AG09319 (cell line): Measurements from ENCODE around the gene CLOCK.
"Not testable (repeated sequence)": the region's sequence is repeated elsewhere in the genome, so short reads cannot be mapped to it uniquely, and the experiment has no call there.

ENCODE experiments used
- DNase-seq: peaks from one replicate; pipeline ENCODE4 v3.0.0-alpha.2; 2010; ENCODE audit warnings: low read depth; ENCODE audit errors: extremely low read depth
- TF ChIP-seq, protein P1 (sequence below): IDR thresholded peaks from 2 replicates; pipeline ENCODE4 v1.5.1; 2011; ENCODE audit warnings: low read depth, mild to moderate bottlenecking, inconsistent platforms, low read length, moderate library complexity

CLOCK gene

DNA sequence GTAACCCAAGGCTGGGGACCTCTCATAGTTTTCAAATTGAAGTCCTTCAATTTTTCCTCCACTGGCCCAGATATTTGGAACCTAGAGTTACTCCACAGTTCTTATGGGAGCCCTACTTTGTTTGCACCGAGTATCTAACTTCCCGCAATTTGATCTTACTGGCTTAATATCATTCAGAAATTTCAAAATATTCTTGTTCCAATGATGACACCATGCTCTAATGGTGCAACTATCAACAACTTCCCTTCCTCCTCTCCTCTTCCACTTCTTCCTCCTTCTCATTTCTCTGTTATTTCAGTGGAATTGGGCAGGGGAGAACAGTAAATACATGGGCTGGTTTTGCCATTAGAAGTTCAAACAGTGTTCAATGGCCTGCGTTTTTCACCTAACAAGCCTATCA, 25.1 kb upstream of the CLOCK start:
- TF ChIP-seq, protein P1, sequence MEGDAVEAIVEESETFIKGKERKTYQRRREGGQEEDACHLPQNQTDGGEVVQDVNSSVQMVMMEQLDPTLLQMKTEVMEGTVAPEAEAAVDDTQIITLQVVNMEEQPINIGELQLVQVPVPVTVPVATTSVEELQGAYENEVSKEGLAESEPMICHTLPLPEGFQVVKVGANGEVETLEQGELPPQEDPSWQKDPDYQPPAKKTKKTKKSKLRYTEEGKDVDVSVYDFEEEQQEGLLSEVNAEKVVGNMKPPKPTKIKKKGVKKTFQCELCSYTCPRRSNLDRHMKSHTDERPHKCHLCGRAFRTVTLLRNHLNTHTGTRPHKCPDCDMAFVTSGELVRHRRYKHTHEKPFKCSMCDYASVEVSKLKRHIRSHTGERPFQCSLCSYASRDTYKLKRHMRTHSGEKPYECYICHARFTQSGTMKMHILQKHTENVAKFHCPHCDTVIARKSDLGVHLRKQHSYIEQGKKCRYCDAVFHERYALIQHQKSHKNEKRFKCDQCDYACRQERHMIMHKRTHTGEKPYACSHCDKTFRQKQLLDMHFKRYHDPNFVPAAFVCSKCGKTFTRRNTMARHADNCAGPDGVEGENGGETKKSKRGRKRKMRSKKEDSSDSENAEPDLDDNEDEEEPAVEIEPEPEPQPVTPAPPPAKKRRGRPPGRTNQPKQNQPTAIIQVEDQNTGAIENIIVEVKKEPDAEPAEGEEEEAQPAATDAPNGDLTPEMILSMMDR, result no peak
- no peak for DNase-seq

DNA sequence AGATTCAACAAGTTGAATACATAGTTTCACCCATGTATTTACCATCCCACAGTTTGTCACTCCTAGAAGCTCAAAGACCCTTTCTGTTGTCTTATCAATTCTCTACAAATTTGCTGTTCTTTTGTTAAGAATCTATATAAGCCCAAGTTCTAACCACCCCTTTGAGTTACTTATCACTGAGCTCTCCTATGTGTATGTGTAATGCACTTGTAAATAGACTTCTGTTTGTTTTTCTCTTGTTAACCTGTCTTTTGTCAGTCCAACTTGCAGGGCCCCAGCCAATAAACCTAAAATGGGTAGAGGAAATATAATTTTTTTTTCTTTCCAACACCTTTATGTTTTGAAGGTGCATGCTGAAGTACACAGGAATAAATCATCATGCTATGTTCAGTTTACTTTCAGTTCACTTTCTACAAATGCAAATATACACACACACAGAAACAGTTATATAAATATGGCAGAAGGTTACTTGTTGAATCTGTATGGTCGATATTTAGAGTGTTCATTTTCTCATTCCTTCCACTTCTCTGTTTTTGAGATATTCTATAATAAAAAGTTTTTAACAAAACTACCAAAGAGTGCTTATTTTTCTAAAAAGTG, 22.3 kb upstream of the CLOCK start:
- DNase-seq, result no peak
- TF ChIP-seq, protein P1, result no peak

GRCh38 chr4:55561889-55562288, 15.2 kb upstream of the CLOCK start:
- DNase-seq, result no peak
- TF ChIP-seq, protein P1, result no peak

DNA sequence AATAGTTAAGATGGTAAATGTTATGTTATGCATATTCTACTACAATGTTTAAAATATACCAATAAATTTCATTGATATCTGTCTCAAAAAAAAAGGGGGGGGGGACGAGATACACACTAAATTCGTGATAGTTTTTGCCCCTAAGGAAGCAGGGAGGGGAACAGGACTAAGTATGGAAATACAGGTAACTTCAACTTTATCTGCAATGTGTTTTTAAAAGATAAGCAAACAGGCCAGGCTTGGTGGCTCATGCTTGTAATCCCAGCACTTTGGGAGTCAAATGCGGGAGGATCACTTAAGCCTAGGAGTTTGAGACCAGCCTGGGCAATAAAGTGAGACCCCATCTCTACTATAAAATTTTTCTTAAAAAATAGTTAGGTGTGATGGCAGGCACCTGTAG, 13.4 kb upstream of the CLOCK start:
- no peak for DNase-seq
- TF ChIP-seq, protein P1, result no peak

- DNase-seq, result peak; percentile 39
- TF ChIP-seq, protein P1, result peak; percentile 51
Observed at GRCh38 chr4:55554453-55555030, 7.8 kb upstream of the CLOCK start.

DNA sequence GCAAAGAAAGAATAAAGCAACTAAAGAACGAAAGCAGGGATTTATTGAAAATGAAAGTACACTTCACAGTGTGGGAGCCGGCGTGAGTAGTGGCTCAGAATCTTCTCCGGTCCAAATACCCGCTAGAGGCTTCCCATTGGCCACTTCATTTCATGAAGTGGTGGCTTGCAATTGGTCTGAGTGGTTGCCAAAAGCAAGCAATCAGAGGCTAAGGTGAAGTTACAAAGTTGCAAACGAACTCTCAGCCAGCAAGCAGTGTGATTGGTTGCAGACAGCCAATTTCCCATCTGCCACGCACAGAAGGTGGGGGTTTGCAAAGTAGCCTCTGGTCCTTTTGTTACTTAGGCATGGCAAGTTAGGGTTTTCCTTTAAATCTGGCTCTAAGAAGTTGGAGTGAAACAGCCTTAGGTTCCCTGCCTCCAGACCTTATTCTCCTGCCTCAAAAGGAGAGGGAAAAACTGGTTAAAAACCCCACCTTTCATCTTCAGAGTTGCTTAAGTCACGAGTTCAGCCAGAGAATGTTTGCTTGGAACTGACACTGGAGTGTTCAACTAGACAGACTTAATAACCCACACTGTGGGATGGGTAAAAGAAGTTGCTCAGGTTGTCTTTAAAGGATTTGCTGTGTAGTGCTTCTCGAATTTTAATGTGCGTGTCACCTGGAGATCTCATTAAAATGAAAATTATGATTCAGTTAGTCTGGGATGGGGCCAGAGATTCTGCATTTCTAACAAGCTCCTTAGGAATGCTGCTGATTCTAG, 6.9 kb upstream of the CLOCK start:
- TF ChIP-seq, protein P1, result no peak
- DNase-seq, result peak; percentile 62

GRCh38 chr4:55551964-55552363, 5.3 kb upstream of the CLOCK start:
- not testable (repeated sequence) for DNase-seq
